T follicular helper cell (primary cell): ENCODE data around the gene ARHGEF17.

Source experiments
- DNase-seq: peaks from one replicate; pipeline ENCODE4 v3.0.0-alpha.2; 2020; ENCODE audit warnings: low read depth

Gene ARHGEF17

GRCh38 chr11:73293356-73293936 is 14.6 kb upstream of the ARHGEF17 start:
- DNase-seq = no peak

- DNase-seq = no peak
Observed at GRCh38 chr11:73294604-73295003, 13.5 kb upstream of the ARHGEF17 start.

GRCh38 chr11:73295241-73295995 is 12.7 kb upstream of the ARHGEF17 start:
- peak; percentile 56 for DNase-seq

GRCh38 chr11:73295996-73296318 is 12.1 kb upstream of the ARHGEF17 start:
- no peak for DNase-seq

GRCh38 chr11:73296501-73297230 is 11.4 kb upstream of the ARHGEF17 start:
- DNase-seq = no peak

- DNase-seq = no peak
Observed at GRCh38 chr11:73297231-73297590, 10.9 kb upstream of the ARHGEF17 start.

- no peak for DNase-seq
Observed at GRCh38 chr11:73297702-73298101, 10.4 kb upstream of the ARHGEF17 start.

- DNase-seq = no peak
Observed at GRCh38 chr11:73298233-73298632, 9.8 kb upstream of the ARHGEF17 start.

GRCh38 chr11:73299751-73300150 is 8.3 kb upstream of the ARHGEF17 start:
- no peak for DNase-seq

GRCh38 chr11:73306069-73306841 is 1.8 kb upstream of the ARHGEF17 start:
- DNase-seq = no peak

- DNase-seq = no peak
Observed at GRCh38 chr11:73306977-73307322, 1.1 kb upstream of the ARHGEF17 start.

- DNase-seq = peak; percentile 82
Observed at GRCh38 chr11:73307323-73308002, 613 bp upstream of the ARHGEF17 start.

GRCh38 chr11:73308961-73309919 is 1.2 kb downstream of the ARHGEF17 start:
- DNase-seq = no peak

- no peak for DNase-seq
Observed at GRCh38 chr11:73310076-73310475, 2.0 kb downstream of the ARHGEF17 start.

GRCh38 chr11:73310661-73311393 is 2.8 kb downstream of the ARHGEF17 start:
- DNase-seq = no peak

- DNase-seq = no peak
Observed at GRCh38 chr11:73311394-73311869, 3.4 kb downstream of the ARHGEF17 start.

- no peak for DNase-seq
Observed at GRCh38 chr11:73312036-73312435, 4.0 kb downstream of the ARHGEF17 start.

GRCh38 chr11:73312851-73313327 is 4.8 kb downstream of the ARHGEF17 start:
- DNase-seq = no peak

GRCh38 chr11:73313652-73314051 is 5.6 kb downstream of the ARHGEF17 start:
- DNase-seq = no peak
